IMR-90 (cell line): ENCODE data around the gene ABCA12. TPM values are rescaled to one million over a fixed set of nuclear protein-coding genes. Genes with fewer than 3 reads are reported as not detected.

Experiments
- ATAC-seq: fragments of 200-7000 bp; cut with Tn5 transposase; 2 replicates; pipeline ENCODE4 v1.9.1; 2020; ENCODE audit warnings: low read depth, mild to moderate bottlenecking, moderate library complexity
- BruUV-seq: library from RNA; stranded (reverse); fragments of 400-500 nt; replicated peaks from 2 replicates; lab custom pipeline; 2021; lab: Mats Ljungman, UMichigan
- CTCF ChIA-PET: fragments of 300-600 bp; formaldehyde crosslinking; extraction: SDS; loops from one replicate; lab custom pipeline; 2021; ENCODE audit warnings: antibody characterized with exemption; lab: Yijun Ruan, JAX
- POLR2A ChIA-PET: fragments of 300-600 bp; sonication (Branson Sonifier 250); formaldehyde crosslinking; loops from one replicate; lab custom pipeline; 2022; ENCODE audit warnings: antibody characterized with exemption; ENCODE audit not compliant: unreplicated experiment; lab: Charles Lee
- DNase-seq: peaks from one replicate; pipeline ENCODE4 v3.0.0; 2013
- H2AFZ ChIP-seq: replicated peaks from 2 replicates; pipeline ENCODE3; 2013; ENCODE audit warnings: low read length, mild to moderate bottlenecking; ENCODE audit not compliant: poor library complexity
- H2AK5ac ChIP-seq: 2 replicates; pipeline ENCODE4 v1.6.1; 2013; ENCODE audit warnings: low read depth, low read length, inconsistent platforms
- H2AK9ac ChIP-seq: replicated peaks from 2 replicates; pipeline ENCODE3; 2013; ENCODE audit warnings: mild to moderate bottlenecking, low read depth, low read length, moderate library complexity; ENCODE audit not compliant: poor library complexity
- H2BK120ac ChIP-seq: 2 replicates; pipeline ENCODE4 v1.6.1; 2013; ENCODE audit warnings: low read depth, low read length, inconsistent platforms
- H2BK15ac ChIP-seq: 3 replicates; pipeline ENCODE4 v1.6.1; 2013; ENCODE audit warnings: low read depth, low read length, inconsistent platforms
- H2BK20ac ChIP-seq: 2 replicates; pipeline ENCODE4 v1.6.1; 2013; ENCODE audit warnings: low read depth, mild to moderate bottlenecking, inconsistent platforms, low read length, moderate library complexity
- H2BK5ac ChIP-seq: 2 replicates; pipeline ENCODE4 v1.6.1; 2013; ENCODE audit warnings: mild to moderate bottlenecking, low read depth, low read length, inconsistent platforms; ENCODE audit not compliant: poor library complexity, severe bottlenecking
- H3K14ac ChIP-seq: replicated peaks from 2 replicates; pipeline ENCODE4 v1.6.1; 2013; ENCODE audit warnings: low read depth, low read length, inconsistent platforms
- H3K18ac ChIP-seq: 2 replicates; pipeline ENCODE4 v1.6.1; 2013; ENCODE audit warnings: low read depth, low read length, control low read depth
- H3K23ac ChIP-seq: 2 replicates; pipeline ENCODE4 v1.6.1; 2013; ENCODE audit warnings: low read depth, low read length, inconsistent platforms
- H3K27ac ChIP-seq: 2 replicates; pipeline ENCODE4 v1.5.1; 2013; ENCODE audit warnings: mild to moderate bottlenecking, control low read depth, low read length; ENCODE audit not compliant: insufficient read depth
- H3K27me3 ChIP-seq: 2 replicates; pipeline ENCODE4 v1.6.1; 2013; ENCODE audit warnings: low read length; ENCODE audit not compliant: control insufficient read depth, insufficient read depth
- H3K36me3 ChIP-seq: 2 replicates; pipeline ENCODE4 v1.6.1; 2013; ENCODE audit warnings: low read length, mixed read lengths; ENCODE audit not compliant: control insufficient read depth, insufficient read depth
- H3K4ac ChIP-seq: 2 replicates; pipeline ENCODE4 v1.6.1; 2013; ENCODE audit warnings: low read depth, low read length, inconsistent platforms
- H3K4me1 ChIP-seq: 2 replicates; pipeline ENCODE4 v1.6.1; 2013; ENCODE audit warnings: low read length, mixed read lengths; ENCODE audit not compliant: control insufficient read depth, insufficient read depth
- H3K4me2 ChIP-seq: 2 replicates; pipeline ENCODE4 v1.6.1; 2013; ENCODE audit warnings: low read depth, mild to moderate bottlenecking, control low read depth, low read length, moderate library complexity
- H3K4me3 ChIP-seq: 2 replicates; pipeline ENCODE4 v1.5.1; 2013; ENCODE audit warnings: low read depth, mild to moderate bottlenecking, control low read depth, low read length, moderate library complexity; ENCODE audit not compliant: insufficient read depth
- H3K56ac ChIP-seq: 2 replicates; pipeline ENCODE4 v1.6.1; 2013; ENCODE audit warnings: low read length, inconsistent platforms; ENCODE audit not compliant: insufficient read depth; ENCODE audit errors: extremely low read depth
- H3K79me1 ChIP-seq, 2 experiments: 2 replicates each; pipeline ENCODE4 v1.6.1; 2013; ENCODE audit warnings: low read length in 2 of 2, inconsistent platforms in 1 of 2, low read depth in 1 of 2
- H3K9ac ChIP-seq: 2 replicates; pipeline ENCODE4 v1.6.1; 2013; ENCODE audit warnings: low read depth, low read length, control low read depth
- H3K9me1 ChIP-seq: 2 replicates; pipeline ENCODE4 v1.6.1; 2013; ENCODE audit warnings: low read length, inconsistent platforms; ENCODE audit not compliant: insufficient read depth
- H3K9me3 ChIP-seq: 2 replicates; pipeline ENCODE4 v1.6.1; 2013; ENCODE audit warnings: low read length; ENCODE audit not compliant: control insufficient read depth, insufficient read depth
- H4K20me1 ChIP-seq: 2 replicates; pipeline ENCODE4 v1.6.1; 2013; ENCODE audit warnings: low read length, inconsistent platforms; ENCODE audit not compliant: insufficient read depth
- H4K5ac ChIP-seq: 2 replicates; pipeline ENCODE4 v1.6.1; 2013; ENCODE audit warnings: mild to moderate bottlenecking, low read depth, low read length, control low read depth
- H4K8ac ChIP-seq, 2 experiments: 2 replicates each; pipeline ENCODE4 v1.6.1; 2013; ENCODE audit warnings: low read depth in 2 of 2, low read length in 2 of 2, control low read depth in 1 of 2, inconsistent platforms in 1 of 2
- H4K91ac ChIP-seq: 2 replicates; pipeline ENCODE4 v1.6.1; 2013; ENCODE audit warnings: low read depth, low read length, inconsistent platforms; ENCODE audit not compliant: insufficient read depth
- CEBPB ChIP-seq: IDR thresholded peaks from 2 replicates; pipeline ENCODE4 v1.6.1; 2012; ENCODE audit warnings: low read depth, low read length, improper control_type of control experiment
- CHD1 ChIP-seq: IDR thresholded peaks from 2 replicates; pipeline ENCODE4 v1.6.1; 2012; ENCODE audit warnings: low read depth, low read length, improper control_type of control experiment
- CTCF ChIP-seq: conservative IDR thresholded peaks from 2 replicates; pipeline ENCODE4 v1.5.1; 2012; ENCODE audit warnings: mild to moderate bottlenecking, low read depth, low read length, improper control_type of control experiment
- MAZ ChIP-seq: IDR thresholded peaks from 2 replicates; pipeline ENCODE4 v1.6.1; 2012; ENCODE audit warnings: low read depth, mild to moderate bottlenecking, low read length, improper control_type of control experiment, moderate library complexity, borderline replicate concordance
- NFE2L2 ChIP-seq: fragments of 150-350 bp; IDR thresholded peaks from 2 replicates; pipeline ENCODE4 v1.6.1; 2016; ENCODE audit warnings: low read depth, mild to moderate bottlenecking, low read length
- POLR2A ChIP-seq: IDR thresholded peaks from 2 replicates; pipeline ENCODE4 v1.6.1; 2012; ENCODE audit warnings: mild to moderate bottlenecking, low read depth, low read length
- RAD21 ChIP-seq: IDR thresholded peaks from 2 replicates; pipeline ENCODE4 v1.6.1; 2012; ENCODE audit warnings: low read length, improper control_type of control experiment
- SMC3 ChIP-seq: fragments of 150-350 bp; IDR thresholded peaks from 2 replicates; pipeline ENCODE4 v1.6.1; 2016; ENCODE audit warnings: low read depth, mild to moderate bottlenecking, antibody characterized with exemption, low read length, moderate library complexity
- WGBS, 2 experiments: methylation state at CpG; one replicate each; pipeline versions ENCODE4 v1.1.5 to v1.1.7; 2013; ENCODE audit warnings: missing lambda C conversion rate in 2 of 2; ENCODE audit not compliant: insufficient read length in 1 of 2; ENCODE audit errors: extremely low coverage in 2 of 2; 5-methylcytosine and 5-hydroxymethylcytosine counted together
- dilution Hi-C: fragments of 300-500 bp; cut with HindIII; formaldehyde crosslinking; loops from one replicate; pipeline ENCODE4 v1.14.3; 2018; ENCODE audit warnings: low sequenced_read_pairs; ENCODE audit not compliant: unreplicated experiment
- in situ Hi-C: fragments of 300-500 bp; cut with MboI; formaldehyde crosslinking; loops from 3 replicates; pipeline ENCODE4 v1.14.3; 2019; ENCODE audit warnings: low sequenced_read_pairs, inconsistent platforms, mixed read lengths
- intact Hi-C: fragments of 100-400 bp; cut with micrococcal nuclease; formaldehyde crosslinking; loops from 2 replicates; pipeline ENCODE4 v1.10.0; 2022
- polyA plus RNA-seq, 3 experiments: library from polyadenylated mRNA; depleted of rRNA; stranded (reverse); fragments of >200 nt; gene quantifications; 2 replicates each; pipeline ENCODE4 v1.2.3, GENCODE V29; 2012; ENCODE audit warnings: low replicate concordance in 1 of 3
- total RNA-seq: library from RNA; depleted of rRNA; stranded (reverse); fragments of >200 nt; gene quantifications from 2 replicates; pipeline ENCODE4 v1.2.3, GENCODE V29; 2012
- TF ChIP-seq, protein P1 (sequence below): fragments of 150-350 bp; IDR thresholded peaks from 2 replicates; pipeline ENCODE4 v1.6.1; 2016; ENCODE audit warnings: low read depth, mild to moderate bottlenecking, low read length, moderate library complexity, borderline replicate concordance

The ABCA12 gene
- total and polyA plus RNA-seq, 2 of the 4 experiments (the other 2 are of a cell fraction) = under 0.01 TPM; not detected in 1

GRCh38 chr2:215010390-215010789 lies 128.0 kb downstream of the ABCA12 start:
- Histone ChIP-seq H3K27me3 (no peaks in the 10 kb centered on the region), H4K91ac (no peak overlapping the region), H2BK15ac (no peak overlapping the region), H3K4me3 (no peak overlapping the region), H3K27ac (no peak overlapping the region), H3K9ac (no peak overlapping the region), H4K8ac (no peak overlapping the region), H2AK9ac (no peak overlapping the region), H2AFZ (no peak overlapping the region), H3K14ac (no peak overlapping the region), H4K5ac (no peak overlapping the region), H3K9me3 (no peaks in the 10 kb centered on the region), H3K4me1 (no peaks in the 10 kb centered on the region), H2BK5ac (no peak overlapping the region), H2AK5ac (no peak overlapping the region), H3K56ac (no peak overlapping the region), H3K23ac (no peak overlapping the region), H3K36me3 (no peaks in the 10 kb centered on the region), H2BK120ac (no peak overlapping the region), H2BK20ac (no peak overlapping the region), H3K4ac (no peak overlapping the region), H4K20me1 (no peaks in the 10 kb centered on the region), H3K9me1 (no peaks in the 10 kb centered on the region), H3K79me1 (no peaks in the 10 kb centered on the region), H3K18ac (no peak overlapping the region), H3K4me2 (no peak overlapping the region)
- ATAC-seq (no peak), DNase-seq (no peak)
- ChIA-PET CTCF (no interaction called here), POLR2A (no interaction called here)
- WGBS, 2 experiments = no CpG with 5 or more reads among the region's 2 CpGs
- intact Hi-C loops (no loop called here), dilution Hi-C loops (no loop called here), in situ Hi-C loops (no loop called here)
- TF ChIP-seq RAD21 (no peak), NFE2L2 (no peak), CTCF (no peak), CHD1 (no peak), CEBPB (no peak), SMC3 (no peak), MAZ (no peak), POLR2A (no peak)
- TF ChIP-seq, protein P1, sequence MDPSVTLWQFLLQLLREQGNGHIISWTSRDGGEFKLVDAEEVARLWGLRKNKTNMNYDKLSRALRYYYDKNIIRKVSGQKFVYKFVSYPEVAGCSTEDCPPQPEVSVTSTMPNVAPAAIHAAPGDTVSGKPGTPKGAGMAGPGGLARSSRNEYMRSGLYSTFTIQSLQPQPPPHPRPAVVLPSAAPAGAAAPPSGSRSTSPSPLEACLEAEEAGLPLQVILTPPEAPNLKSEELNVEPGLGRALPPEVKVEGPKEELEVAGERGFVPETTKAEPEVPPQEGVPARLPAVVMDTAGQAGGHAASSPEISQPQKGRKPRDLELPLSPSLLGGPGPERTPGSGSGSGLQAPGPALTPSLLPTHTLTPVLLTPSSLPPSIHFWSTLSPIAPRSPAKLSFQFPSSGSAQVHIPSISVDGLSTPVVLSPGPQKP = no peak
- no TSS peak for BruUV-seq
